SK-N-SH treated with all-trans-retinoic acid at 6 μM for 48 hours (cell line): Measurements from ENCODE around the gene SUGCT.
A peak's percentile ranks its signal among the peaks of the same experiment; 100 is the strongest.
"Not testable (repeated sequence)": the region's sequence is repeated elsewhere in the genome, so short reads cannot be mapped to it uniquely, and the experiment has no call there.

ENCODE experiments used
- ATAC-seq: fragments of 200-7000 bp; cut with Tn5 transposase; 3 replicates; pipeline ENCODE4 v1.9.1; 2020; ENCODE audit warnings: mild to moderate bottlenecking, moderate library complexity
- ARNTL ChIP-seq: fragments of 450-650 bp; formaldehyde crosslinking; IDR thresholded peaks from 2 replicates; pipeline ENCODE4 v1.5.0; 2020; ENCODE audit warnings: low read depth, mild to moderate bottlenecking, moderate library complexity, borderline replicate concordance
- BACH2 ChIP-seq: fragments of 250-450 bp; sonication (Bioruptor Pico); IDR thresholded peaks from 2 replicates; pipeline ENCODE4 v1.9.0; 2021; ENCODE audit warnings: mild to moderate bottlenecking, borderline replicate concordance
- CSDC2 ChIP-seq: fragments of 250-450 bp; sonication (Bioruptor Pico); IDR thresholded peaks from 2 replicates; pipeline ENCODE4 v1.5.0; 2020; ENCODE audit warnings: mild to moderate bottlenecking, moderate library complexity
- GLIS3 ChIP-seq: fragments of 250-450 bp; sonication (Bioruptor Pico); IDR thresholded peaks from 2 replicates; pipeline ENCODE4 v1.5.0; 2020; ENCODE audit warnings: mild to moderate bottlenecking, moderate library complexity
- ISL1 ChIP-seq: fragments of 250-450 bp; sonication (Bioruptor Pico); IDR thresholded peaks from 2 replicates; pipeline ENCODE4 v2.1.2; 2022; ENCODE audit warnings: mild to moderate bottlenecking, moderate library complexity
- OSR1 ChIP-seq: fragments of 250-450 bp; sonication (Bioruptor Pico); IDR thresholded peaks from 2 replicates; pipeline ENCODE4 v1.8.0; 2022; ENCODE audit warnings: moderate library complexity, mild to moderate bottlenecking, inconsistent platforms
- PPARA ChIP-seq: fragments of 250-450 bp; sonication (Bioruptor Pico); IDR thresholded peaks from 2 replicates; pipeline ENCODE4 v1.5.0; 2020; ENCODE audit warnings: mild to moderate bottlenecking, borderline replicate concordance
- RARB ChIP-seq: fragments of 250-450 bp; sonication (Bioruptor Pico); IDR thresholded peaks from 2 replicates; pipeline ENCODE4 v1.8.0; 2021; ENCODE audit warnings: mild to moderate bottlenecking, moderate library complexity
- SNAI2 ChIP-seq: fragments of 250-450 bp; sonication (Bioruptor Pico); IDR thresholded peaks from 2 replicates; pipeline ENCODE4 v1.5.0; 2020; ENCODE audit warnings: mild to moderate bottlenecking, moderate library complexity
- TOX ChIP-seq: fragments of 250-450 bp; sonication (Bioruptor Pico); IDR thresholded peaks from 2 replicates; pipeline ENCODE4 v1.8.0; 2021; ENCODE audit warnings: mild to moderate bottlenecking, moderate library complexity, borderline replicate concordance
- ZC3H10 ChIP-seq: fragments of 250-450 bp; sonication (Bioruptor Pico); IDR thresholded peaks from 2 replicates; pipeline ENCODE4 v1.5.1; 2021; ENCODE audit warnings: mild to moderate bottlenecking, moderate library complexity
- ZFP3 ChIP-seq: fragments of 250-450 bp; sonication (Bioruptor Pico); IDR thresholded peaks from 2 replicates; pipeline ENCODE4 v1.5.0; 2020; ENCODE audit warnings: mild to moderate bottlenecking, moderate library complexity
- ZFP30 ChIP-seq: fragments of 450-650 bp; formaldehyde crosslinking; IDR thresholded peaks from 2 replicates; pipeline ENCODE4 v1.5.0; 2022; ENCODE audit warnings: mild to moderate bottlenecking, moderate library complexity
- ZNF565 ChIP-seq: fragments of 450-650 bp; formaldehyde crosslinking; conservative IDR thresholded peaks from 2 replicates; pipeline ENCODE4 v1.5.0; 2020; ENCODE audit warnings: low read depth, mild to moderate bottlenecking, moderate library complexity
- ZNF70 ChIP-seq: fragments of 450-650 bp; formaldehyde crosslinking; IDR thresholded peaks from 2 replicates; pipeline ENCODE4 v1.5.0; 2020; ENCODE audit warnings: mild to moderate bottlenecking, moderate library complexity
- ZNF8 ChIP-seq: fragments of 450-650 bp; formaldehyde crosslinking; IDR thresholded peaks from 2 replicates; pipeline ENCODE4 v1.5.0; 2020; ENCODE audit warnings: mild to moderate bottlenecking, moderate library complexity
- TF ChIP-seq, protein P1 (sequence below): fragments of 250-450 bp; sonication (Bioruptor Pico); IDR thresholded peaks from 2 replicates; pipeline ENCODE4 v1.5.1; 2021; ENCODE audit warnings: mild to moderate bottlenecking, moderate library complexity
- TF ChIP-seq, protein P2 (sequence below): fragments of 250-450 bp; sonication (Bioruptor Pico); IDR thresholded peaks from 2 replicates; pipeline ENCODE4 v1.5.1; 2020; ENCODE audit warnings: low read depth, mild to moderate bottlenecking, moderate library complexity
- TF ChIP-seq, protein P3 (sequence below): fragments of 250-450 bp; sonication (Bioruptor Pico); IDR thresholded peaks from 2 replicates; pipeline ENCODE4 v1.5.0; 2020; ENCODE audit warnings: mild to moderate bottlenecking, moderate library complexity

Gene SUGCT

GRCh38 chr7:40211276-40212003 is 76.6 kb downstream of the SUGCT start:
- TF ChIP-seq ISL1 (CRISPR knock-in tag) (peak; percentile 78), ZC3H10 (CRISPR knock-in tag) (no peak), CSDC2 (peak; percentile 70; the same call in 1 of the 2 replicates)

DNA sequence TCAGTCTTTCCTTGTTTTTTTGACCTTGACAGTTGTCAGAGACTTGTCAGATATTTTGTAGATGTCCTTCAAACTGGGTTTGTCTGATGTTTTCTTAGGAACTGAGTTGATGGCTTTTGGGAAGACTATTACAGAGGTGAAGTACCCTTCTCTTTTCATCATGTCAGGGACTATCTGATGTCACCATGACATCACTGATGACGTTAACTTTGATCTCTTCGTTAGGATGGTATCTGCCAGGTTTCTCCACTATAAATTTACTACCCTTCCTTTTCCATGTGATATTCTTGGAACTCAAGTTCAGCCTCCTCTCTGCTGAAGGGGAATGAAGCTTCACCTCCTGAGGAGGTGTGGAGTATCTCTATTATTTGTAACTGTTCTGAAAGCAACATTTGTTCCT is 78.5 kb downstream of the SUGCT start:
- no peak for TF ChIP-seq ZNF565
- no peak for TF ChIP-seq GLIS3
- TF ChIP-seq SNAI2 (CRISPR knock-in tag): no peak
- no peak for TF ChIP-seq BACH2 (CRISPR knock-in tag)
- no peak for TF ChIP-seq ZC3H10 (CRISPR knock-in tag)
- ATAC-seq: no peak

More at GRCh38 chr7:40211276-40212003, 76.6 kb downstream of the SUGCT start:
- ATAC-seq: peak; percentile 64

DNA sequence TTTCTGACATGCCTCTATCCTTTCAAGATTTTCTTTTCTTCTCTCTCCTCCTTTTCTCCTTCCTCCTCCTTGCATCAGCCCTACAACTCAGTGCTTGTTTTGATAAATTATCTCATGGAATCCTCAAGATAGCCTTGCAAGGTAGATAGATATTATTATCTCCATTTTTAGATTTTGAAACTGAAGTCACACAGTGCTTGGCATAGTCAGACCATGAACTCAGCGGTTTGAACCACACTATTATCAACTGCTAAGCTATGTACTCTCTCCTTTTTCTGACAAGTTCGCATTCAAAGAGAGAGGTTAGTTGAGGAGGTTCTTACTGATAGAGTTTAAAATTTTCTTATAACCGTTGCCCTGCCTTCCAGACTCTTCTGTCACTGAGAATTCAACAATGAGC is 79.1 kb downstream of the SUGCT start:
- TF ChIP-seq ZNF8 (CRISPR knock-in tag): no peak
- no peak for TF ChIP-seq ZC3H10 (CRISPR knock-in tag)
- no peak for TF ChIP-seq RARB (CRISPR knock-in tag)
- TF ChIP-seq, protein P1, sequence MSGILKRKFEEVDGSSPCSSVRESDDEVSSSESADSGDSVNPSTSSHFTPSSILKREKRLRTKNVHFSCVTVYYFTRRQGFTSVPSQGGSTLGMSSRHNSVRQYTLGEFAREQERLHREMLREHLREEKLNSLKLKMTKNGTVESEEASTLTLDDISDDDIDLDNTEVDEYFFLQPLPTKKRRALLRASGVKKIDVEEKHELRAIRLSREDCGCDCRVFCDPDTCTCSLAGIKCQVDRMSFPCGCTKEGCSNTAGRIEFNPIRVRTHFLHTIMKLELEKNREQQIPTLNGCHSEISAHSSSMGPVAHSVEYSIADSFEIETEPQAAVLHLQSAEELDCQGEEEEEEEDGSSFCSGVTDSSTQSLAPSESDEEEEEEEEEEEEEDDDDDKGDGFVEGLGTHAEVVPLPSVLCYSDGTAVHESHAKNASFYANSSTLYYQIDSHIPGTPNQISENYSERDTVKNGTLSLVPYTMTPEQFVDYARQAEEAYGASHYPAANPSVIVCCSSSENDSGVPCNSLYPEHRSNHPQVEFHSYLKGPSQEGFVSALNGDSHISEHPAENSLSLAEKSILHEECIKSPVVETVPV (CRISPR knock-in tag): no peak
- TF ChIP-seq ISL1 (CRISPR knock-in tag): no peak
- TF ChIP-seq ZNF70 (CRISPR knock-in tag): no peak
- TF ChIP-seq BACH2 (CRISPR knock-in tag): no peak
- TF ChIP-seq OSR1 (CRISPR knock-in tag): no peak
- TF ChIP-seq, all 23 proteins: peak for 0

DNA sequence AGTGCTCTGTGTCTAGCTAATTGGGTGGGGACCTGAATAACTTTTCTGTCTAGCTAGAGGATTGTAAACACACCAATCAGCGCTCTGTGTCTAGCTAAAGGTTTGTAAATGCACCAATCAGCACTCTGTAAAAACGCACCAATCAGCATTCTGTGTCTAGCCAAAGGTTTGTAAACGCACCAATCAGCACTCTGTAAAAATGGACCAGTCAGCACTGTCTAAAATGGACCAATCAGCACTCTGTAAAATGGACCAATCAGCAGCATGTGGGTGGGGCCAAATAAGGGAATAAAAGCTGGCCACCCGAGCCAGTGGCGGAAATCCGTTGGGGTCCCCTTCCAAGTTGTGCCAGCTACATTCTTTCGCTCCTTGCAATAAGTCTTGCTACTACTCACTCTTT is 83.8 kb downstream of the SUGCT start:
- ATAC-seq: not testable (repeated sequence)

More for the DNA sequence above, 79.1 kb downstream of the SUGCT start:
- no peak for ATAC-seq

DNA sequence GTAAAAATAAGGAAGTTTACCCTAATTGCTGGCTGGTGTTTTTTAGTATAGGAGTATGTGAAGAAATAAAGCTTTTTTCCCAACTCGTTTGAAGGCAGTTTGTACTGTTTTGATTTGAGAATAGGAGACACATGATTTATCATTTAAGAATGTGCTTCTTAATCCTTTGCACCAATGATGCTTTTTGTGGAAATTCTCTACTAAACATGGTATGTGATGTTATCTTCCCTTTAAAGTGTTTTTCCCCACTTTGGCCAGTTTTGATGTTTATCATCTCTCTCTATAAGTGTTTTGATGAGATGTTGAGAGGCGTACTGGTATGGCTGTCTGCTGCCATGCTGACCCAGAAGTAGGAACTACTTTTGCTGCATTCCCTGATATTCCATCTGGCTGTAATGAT is 85.1 kb downstream of the SUGCT start:
- TF ChIP-seq, protein P2, sequence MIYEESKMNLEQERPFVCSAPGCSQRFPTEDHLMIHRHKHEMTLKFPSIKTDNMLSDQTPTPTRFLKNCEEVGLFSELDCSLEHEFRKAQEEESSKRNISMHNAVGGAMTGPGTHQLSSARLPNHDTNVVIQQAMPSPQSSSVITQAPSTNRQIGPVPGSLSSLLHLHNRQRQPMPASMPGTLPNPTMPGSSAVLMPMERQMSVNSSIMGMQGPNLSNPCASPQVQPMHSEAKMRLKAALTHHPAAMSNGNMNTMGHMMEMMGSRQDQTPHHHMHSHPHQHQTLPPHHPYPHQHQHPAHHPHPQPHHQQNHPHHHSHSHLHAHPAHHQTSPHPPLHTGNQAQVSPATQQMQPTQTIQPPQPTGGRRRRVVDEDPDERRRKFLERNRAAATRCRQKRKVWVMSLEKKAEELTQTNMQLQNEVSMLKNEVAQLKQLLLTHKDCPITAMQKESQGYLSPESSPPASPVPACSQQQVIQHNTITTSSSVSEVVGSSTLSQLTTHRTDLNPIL (CRISPR knock-in tag): peak; percentile 36; the same call in 1 of the 2 replicates
- TF ChIP-seq ISL1 (CRISPR knock-in tag) (peak; percentile 98), ZFP3 (0 out of 2 replicates have a peak, but pooled peaks have one; percentile 9), OSR1 (CRISPR knock-in tag) (no peak), ZNF8 (CRISPR knock-in tag) (no peak), ZNF565 (0 out of 2 replicates have a peak, but pooled peaks have one; percentile 17)
- TF ChIP-seq, all 23 proteins: peak for 4
- ATAC-seq: peak; percentile 68

GRCh38 chr7:40220421-40220911 is 85.7 kb downstream of the SUGCT start:
- TF ChIP-seq TOX (CRISPR knock-in tag): no peak
- TF ChIP-seq, protein P3, sequence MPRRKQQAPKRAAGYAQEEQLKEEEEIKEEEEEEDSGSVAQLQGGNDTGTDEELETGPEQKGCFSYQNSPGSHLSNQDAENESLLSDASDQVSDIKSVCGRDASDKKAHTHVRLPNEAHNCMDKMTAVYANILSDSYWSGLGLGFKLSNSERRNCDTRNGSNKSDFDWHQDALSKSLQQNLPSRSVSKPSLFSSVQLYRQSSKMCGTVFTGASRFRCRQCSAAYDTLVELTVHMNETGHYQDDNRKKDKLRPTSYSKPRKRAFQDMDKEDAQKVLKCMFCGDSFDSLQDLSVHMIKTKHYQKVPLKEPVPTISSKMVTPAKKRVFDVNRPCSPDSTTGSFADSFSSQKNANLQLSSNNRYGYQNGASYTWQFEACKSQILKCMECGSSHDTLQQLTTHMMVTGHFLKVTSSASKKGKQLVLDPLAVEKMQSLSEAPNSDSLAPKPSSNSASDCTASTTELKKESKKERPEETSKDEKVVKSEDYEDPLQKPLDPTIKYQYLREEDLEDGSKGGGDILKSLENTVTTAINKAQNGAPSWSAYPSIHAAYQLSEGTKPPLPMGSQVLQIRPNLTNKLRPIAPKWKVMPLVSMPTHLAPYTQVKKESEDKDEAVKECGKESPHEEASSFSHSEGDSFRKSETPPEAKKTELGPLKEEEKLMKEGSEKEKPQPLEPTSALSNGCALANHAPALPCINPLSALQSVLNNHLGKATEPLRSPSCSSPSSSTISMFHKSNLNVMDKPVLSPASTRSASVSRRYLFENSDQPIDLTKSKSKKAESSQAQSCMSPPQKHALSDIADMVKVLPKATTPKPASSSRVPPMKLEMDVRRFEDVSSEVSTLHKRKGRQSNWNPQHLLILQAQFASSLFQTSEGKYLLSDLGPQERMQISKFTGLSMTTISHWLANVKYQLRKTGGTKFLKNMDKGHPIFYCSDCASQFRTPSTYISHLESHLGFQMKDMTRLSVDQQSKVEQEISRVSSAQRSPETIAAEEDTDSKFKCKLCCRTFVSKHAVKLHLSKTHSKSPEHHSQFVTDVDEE (CRISPR knock-in tag): no peak
- ATAC-seq: peak; percentile 2; the same call in 2 of the 3 replicates

GRCh38 chr7:40221836-40222235 is 87.0 kb downstream of the SUGCT start:
- TF ChIP-seq PPARA (CRISPR knock-in tag) (no peak), ISL1 (CRISPR knock-in tag) (peak; percentile 52; the same call in 1 of the 2 replicates), ARNTL (CRISPR knock-in tag) (no peak), ZFP30 (CRISPR knock-in tag) (peak; percentile 51), TOX (CRISPR knock-in tag) (no peak; the same call in 1 of the 2 replicates)
- peak; percentile 92 for ATAC-seq
